Right lobe of liver (tissue), 4 donors: Measurements from ENCODE around the gene PRF1.

Source experiments
- CTCF ChIP-seq, 4 donors: fragments of 200-600 bp in 3 of 4; fragments of 450-650 bp in 1 of 4; IDR thresholded peaks; one replicate each; pipeline versions ENCODE4 v1.5.1 to v1.8.0; 2016 to 2022; ENCODE audit warnings: antibody characterized with exemption in 4 of 4, mild to moderate bottlenecking in 2 of 4
- POLR2A ChIP-seq: fragments of 450-650 bp; IDR thresholded peaks from one replicate; pipeline ENCODE4 v1.6.1; 2017; ENCODE audit warnings: antibody characterized with exemption, mild to moderate bottlenecking
- donor health status: DM: no; HTN: no; CAD: no.
- donor health status: DM: no; HTN: no; CAD: no.
- donor health status: DM: no; HTN: yes; CAD: no.

DNA sequence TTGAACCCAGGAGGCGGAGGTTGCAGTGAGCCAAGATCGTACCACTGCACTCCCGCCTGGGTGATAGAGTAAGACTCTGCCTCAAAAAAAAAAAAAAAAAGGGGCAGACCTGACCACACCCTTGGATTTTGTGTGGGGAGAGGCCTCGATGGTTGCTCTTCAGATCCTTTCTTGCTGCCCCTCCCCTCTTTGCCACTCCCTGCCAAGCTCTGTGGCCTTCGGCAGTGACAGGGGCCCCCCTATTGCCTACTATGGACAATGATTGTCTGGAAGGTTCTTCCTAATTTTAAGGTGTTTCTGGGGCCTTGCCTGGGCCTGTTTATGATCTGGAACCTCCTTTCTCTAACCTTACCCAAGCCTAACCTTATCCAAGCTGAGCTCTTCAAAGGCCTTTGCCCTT, 795 bp downstream of the PRF1 start:
- TF ChIP-seq POLR2A (no peak), CTCF (IDR thresholded peaks at IDR 0.05) (no peak)
